Prostate gland (tissue), 2 donors: ENCODE results near the gene CMPK1. TPM values are rescaled to one million over a fixed set of nuclear protein-coding genes. Genes with fewer than 3 reads are reported as not detected.

Source experiments
- DNase-seq: peaks from one replicate; pipeline ENCODE4 v3.0.0-alpha.2; 2019; ENCODE audit warnings: low spot score
- H3K27ac ChIP-seq, 2 donors: fragments of 200-600 bp; sonication (generic); 2 replicates each; pipeline ENCODE4 v1.5.1; 2017 to 2019
- H3K27me3 ChIP-seq: fragments of 200-600 bp; sonication (generic); replicated peaks from 2 replicates; pipeline ENCODE4 v1.5.1; 2019; ENCODE audit not compliant: insufficient read depth
- H3K36me3 ChIP-seq, 2 donors: fragments of 200-600 bp; sonication (generic); 1 replicate in 1 of 2; 2 replicates in 1 of 2; pipeline versions ENCODE4 v1.5.1 to v1.8.1; 2017 to 2019
- H3K4me1 ChIP-seq: fragments of 200-600 bp; sonication (generic); replicated peaks from 2 replicates; pipeline ENCODE4 v1.5.1; 2019
- H3K4me3 ChIP-seq, 2 donors: fragments of 200-600 bp; sonication (generic); 2 replicates each; pipeline ENCODE4 v1.5.1; 2017 to 2019
- H3K9me3 ChIP-seq: fragments of 200-600 bp; sonication (generic); 2 replicates; pipeline ENCODE4 v1.5.1; 2017
- POLR2A ChIP-seq: fragments of 450-650 bp; IDR thresholded peaks from one replicate; pipeline ENCODE4 v1.6.1; 2016; ENCODE audit warnings: antibody characterized with exemption, mild to moderate bottlenecking
- POLR2AphosphoS5 ChIP-seq: sonication (generic); formaldehyde crosslinking; IDR thresholded peaks from one replicate; pipeline ENCODE4 v1.6.1; 2017; ENCODE audit warnings: antibody characterized with exemption
- WGBS: methylation state at CpG from one replicate; pipeline ENCODE4 v1.1.5; 2018; 5-methylcytosine and 5-hydroxymethylcytosine counted together
- intact Hi-C: fragments of 100-400 bp; cut with DNase I; formaldehyde crosslinking; loops from one replicate; pipeline ENCODE4 v1.14.2; 2022
- total RNA-seq, 2 donors: library from RNA; depleted of rRNA; stranded (reverse); fragments of >200 nt; gene quantifications; one replicate each; pipeline ENCODE4 v1.1.0, GENCODE V29; 2016
- TF ChIP-seq, protein P1 (sequence below), 4 experiments: fragments of 200-600 bp in 2 of 4; fragments of 450-650 bp in 2 of 4; sonication (generic) in 2 of 4; IDR thresholded peaks; 1 replicate in 3 of 4; 2 replicates in 1 of 4; pipeline ENCODE4 v1.5.1; 2016 to 2019; ENCODE audit warnings: antibody characterized with exemption in 4 of 4, mild to moderate bottlenecking in 2 of 4, moderate library complexity in 2 of 4

The CMPK1 gene
- total RNA-seq, 2 donors from 2014 or later: 54.9 to 152 TPM

DNA sequence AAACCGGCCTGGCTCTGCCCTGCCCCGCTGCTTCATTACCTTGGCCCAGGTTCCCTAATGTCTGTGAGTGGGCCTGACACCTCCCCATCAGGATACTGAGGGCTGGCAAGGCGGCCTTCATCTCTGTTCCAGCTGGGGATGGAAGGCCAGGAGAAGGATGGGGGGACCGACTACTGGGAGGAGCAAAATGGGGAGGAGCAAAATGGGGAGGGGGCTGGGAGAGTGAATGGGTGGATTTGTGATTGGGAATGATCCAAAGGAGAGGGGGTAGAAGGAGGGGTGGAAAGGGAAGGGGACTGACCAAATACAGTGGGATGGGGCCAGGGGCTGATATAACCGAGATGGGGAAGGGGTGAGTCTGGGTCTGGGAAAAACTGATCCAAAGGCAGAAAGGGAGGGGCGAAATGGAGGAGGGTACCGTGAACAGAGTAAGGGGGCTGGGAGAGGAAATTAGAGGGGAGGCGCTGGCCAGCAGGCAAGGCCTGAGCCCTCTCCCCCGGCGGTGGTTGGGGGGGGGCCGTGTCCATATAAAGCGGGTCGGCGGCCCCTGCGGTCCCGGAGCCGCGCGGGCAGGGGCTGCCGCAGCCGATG lies 82.2 kb downstream of the CMPK1 start, which contains the start of gene FOXE3:
Gene FOXE3 (plus strand): TSS at position 558 of the 591 bp plus-strand sequence. CDS start 31 bp downstream, at position 589.
- Histone ChIP-seq H3K36me3 (no peaks in the 10 kb centered on the region), H3K4me1 (no peaks in the 10 kb centered on the region), H3K27ac (no peak within 1 kb of the TSS), H3K27me3 (peaks cover 10% of the 10 kb centered on the region), H3K4me3 (peak within 1 kb of the TSS in 1 of 2 donors; percentile 17), H3K9me3 (no peaks in the 10 kb centered on the region)
- intact Hi-C loops: no loop called here
- TF ChIP-seq POLR2A: no peak
- no peak for TF ChIP-seq POLR2AphosphoS5
- DNase-seq: no peak
- WGBS: 25% methylated on average over 21 of the region's 21 CpGs

DNA sequence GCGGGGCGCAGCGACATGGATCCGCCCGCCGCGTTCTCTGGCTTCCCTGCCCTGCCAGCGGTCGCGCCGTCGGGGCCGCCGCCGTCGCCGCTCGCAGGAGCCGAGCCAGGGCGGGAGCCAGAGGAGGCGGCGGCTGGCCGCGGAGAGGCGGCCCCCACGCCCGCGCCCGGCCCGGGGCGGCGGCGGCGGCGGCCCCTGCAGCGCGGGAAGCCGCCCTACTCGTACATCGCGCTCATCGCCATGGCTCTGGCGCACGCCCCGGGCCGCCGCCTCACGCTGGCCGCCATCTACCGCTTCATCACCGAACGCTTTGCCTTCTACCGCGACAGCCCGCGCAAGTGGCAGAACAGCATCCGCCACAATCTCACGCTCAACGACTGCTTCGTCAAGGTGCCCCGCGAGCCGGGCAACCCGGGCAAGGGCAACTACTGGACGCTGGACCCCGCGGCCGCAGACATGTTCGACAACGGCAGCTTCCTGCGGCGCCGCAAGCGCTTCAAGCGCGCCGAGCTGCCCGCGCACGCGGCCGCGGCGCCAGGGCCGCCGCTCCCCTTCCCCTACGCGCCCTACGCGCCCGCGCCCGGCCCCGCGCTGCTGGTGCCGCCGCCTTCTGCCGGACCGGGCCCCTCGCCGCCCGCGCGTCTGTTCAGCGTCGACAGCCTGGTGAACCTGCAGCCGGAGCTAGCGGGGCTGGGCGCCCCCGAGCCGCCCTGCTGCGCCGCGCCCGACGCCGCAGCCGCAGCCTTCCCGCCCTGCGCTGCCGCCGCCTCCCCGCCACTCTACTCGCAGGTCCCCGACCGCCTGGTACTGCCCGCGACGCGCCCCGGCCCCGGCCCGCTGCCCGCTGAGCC lies 83.0 kb downstream of the CMPK1 start:
- H3K27ac ChIP-seq: no peak overlapping the region
- DNase-seq: no peak
- H3K27me3 ChIP-seq: peaks cover 10% of the 10 kb centered on the region
- no peaks in the 10 kb centered on the region for H3K4me1 ChIP-seq
- TF ChIP-seq POLR2AphosphoS5 (no peak), POLR2A (no peak)
- TF ChIP-seq, protein P1, sequence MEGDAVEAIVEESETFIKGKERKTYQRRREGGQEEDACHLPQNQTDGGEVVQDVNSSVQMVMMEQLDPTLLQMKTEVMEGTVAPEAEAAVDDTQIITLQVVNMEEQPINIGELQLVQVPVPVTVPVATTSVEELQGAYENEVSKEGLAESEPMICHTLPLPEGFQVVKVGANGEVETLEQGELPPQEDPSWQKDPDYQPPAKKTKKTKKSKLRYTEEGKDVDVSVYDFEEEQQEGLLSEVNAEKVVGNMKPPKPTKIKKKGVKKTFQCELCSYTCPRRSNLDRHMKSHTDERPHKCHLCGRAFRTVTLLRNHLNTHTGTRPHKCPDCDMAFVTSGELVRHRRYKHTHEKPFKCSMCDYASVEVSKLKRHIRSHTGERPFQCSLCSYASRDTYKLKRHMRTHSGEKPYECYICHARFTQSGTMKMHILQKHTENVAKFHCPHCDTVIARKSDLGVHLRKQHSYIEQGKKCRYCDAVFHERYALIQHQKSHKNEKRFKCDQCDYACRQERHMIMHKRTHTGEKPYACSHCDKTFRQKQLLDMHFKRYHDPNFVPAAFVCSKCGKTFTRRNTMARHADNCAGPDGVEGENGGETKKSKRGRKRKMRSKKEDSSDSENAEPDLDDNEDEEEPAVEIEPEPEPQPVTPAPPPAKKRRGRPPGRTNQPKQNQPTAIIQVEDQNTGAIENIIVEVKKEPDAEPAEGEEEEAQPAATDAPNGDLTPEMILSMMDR (IDR thresholded peaks at IDR 0.05): no peak
- 4% methylated on average over 36 of the region's 134 CpGs for WGBS
- no peaks in the 10 kb centered on the region for H3K36me3 ChIP-seq
- intact Hi-C loops: no loop called here
- peak overlapping the region in 1 of 2 donors; percentile 17 for H3K4me3 ChIP-seq
- no peaks in the 10 kb centered on the region for H3K9me3 ChIP-seq

DNA sequence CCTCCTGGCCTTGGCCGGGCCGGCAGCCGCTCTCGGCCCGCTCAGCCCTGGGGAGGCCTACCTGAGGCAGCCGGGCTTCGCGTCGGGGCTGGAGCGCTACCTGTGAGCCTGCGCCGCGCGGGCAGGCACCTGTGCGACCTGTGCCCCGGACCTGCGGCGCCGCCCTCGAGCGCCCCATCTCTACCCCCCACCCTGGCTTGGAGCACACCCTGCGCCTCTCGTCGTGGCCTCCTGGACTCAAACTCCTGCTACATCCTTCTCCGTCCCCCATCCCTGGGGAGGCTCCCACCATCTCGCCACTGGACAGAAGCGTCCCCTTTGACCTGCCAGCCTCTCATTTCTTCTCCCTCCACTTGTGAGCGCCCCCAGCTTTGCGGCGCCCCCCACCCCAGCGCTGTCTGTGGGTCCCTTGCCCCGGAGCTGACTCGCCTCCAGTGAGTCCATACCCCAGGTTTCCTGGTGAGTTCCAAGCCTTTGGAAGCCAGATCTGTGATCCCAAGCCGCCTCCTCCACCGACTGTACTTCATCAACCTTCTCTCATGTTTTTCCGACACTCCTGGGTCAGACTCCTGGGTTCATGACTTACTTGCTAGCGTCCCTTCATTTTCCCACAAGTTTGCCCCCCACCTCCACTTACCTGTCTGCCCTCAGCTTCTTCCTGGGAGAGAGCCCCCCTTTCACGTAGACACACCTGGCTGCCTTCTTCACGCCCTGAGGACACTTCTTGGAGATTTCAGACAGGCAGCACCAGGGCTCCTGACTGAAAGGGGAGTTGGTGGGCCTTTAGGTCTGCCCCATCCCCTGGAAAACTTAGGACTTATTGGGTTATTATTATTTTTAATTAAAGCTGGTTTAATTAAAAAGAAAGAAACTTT lies 83.8 kb downstream of the CMPK1 start:
- intact Hi-C loops: no loop called here
- TF ChIP-seq POLR2AphosphoS5 (no peak), POLR2A (no peak)
- TF ChIP-seq, protein P1 (IDR thresholded peaks at IDR 0.05): no peak
- Histone ChIP-seq H3K4me3 (peak overlapping the region in 1 of 2 donors; percentile 17), H3K4me1 (no peaks in the 10 kb centered on the region), H3K27ac (no peak overlapping the region), H3K36me3 (no peaks in the 10 kb centered on the region), H3K27me3 (peaks cover 10% of the 10 kb centered on the region), H3K9me3 (no peaks in the 10 kb centered on the region)
- no peak for DNase-seq
- WGBS: 44% methylated on average over 28 of the region's 39 CpGs

DNA sequence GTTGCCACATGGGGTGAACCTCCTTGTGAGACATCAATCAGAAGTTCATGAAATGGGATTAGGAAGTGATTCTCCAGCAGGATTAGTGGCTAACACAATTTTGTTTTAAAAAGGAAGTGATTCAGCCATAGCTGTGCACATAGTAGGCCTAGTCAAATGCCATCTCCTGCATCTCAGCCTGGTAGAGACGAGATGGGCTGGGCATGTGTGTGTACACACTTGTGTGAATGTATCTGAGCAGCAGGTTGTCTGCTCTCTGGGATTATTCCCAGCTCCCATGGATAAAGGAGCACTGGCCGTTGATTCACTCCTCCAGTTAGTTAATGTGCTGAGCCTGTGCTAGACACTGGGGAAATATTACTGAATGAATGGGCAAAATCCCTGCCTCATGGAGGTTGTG lies 84.5 kb downstream of the CMPK1 start:
- Histone ChIP-seq H3K9me3 (no peaks in the 10 kb centered on the region), H3K36me3 (no peaks in the 10 kb centered on the region), H3K4me3 (no peak overlapping the region), H3K27ac (no peak overlapping the region), H3K4me1 (no peaks in the 10 kb centered on the region), H3K27me3 (peaks cover 10% of the 10 kb centered on the region)
- intact Hi-C loops: no loop called here
- TF ChIP-seq, protein P1 (IDR thresholded peaks at IDR 0.05): no peak
- TF ChIP-seq POLR2A: no peak
- no peak for TF ChIP-seq POLR2AphosphoS5
- WGBS: 95% methylated on average over 2 of the region's 2 CpGs
- no peak for DNase-seq

DNA sequence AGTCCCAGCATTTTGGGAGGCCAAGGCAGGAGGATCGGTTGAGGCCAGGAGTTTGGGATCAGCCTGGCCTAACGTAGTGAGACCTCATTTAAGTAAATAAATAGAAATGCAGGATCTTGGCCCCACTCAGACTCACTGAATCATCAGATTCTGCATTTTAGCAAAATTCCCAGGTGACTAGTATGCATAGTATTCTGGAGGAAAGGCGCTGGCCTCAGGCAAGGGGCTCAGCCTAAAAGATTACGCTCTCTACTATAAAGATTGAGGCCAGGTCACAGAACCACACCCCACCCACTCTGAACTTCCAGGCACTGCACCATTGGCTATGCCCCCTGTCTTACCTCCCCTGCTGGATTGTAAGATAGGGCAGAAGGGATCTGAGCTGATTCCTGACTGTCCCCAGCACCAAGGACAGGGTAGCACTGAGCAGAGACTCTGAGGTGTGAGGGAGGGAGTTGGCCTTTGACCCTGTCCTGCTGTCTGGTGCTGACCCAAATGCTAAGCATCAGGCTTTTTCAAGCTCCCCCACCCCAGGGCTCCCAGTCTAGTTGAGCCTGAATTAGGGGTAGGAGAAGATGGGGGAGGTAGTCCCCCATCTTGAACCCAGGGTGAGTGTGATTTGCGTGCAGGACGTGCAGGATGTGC lies 85.2 kb downstream of the CMPK1 start:
- DNase-seq: no peak
- Histone ChIP-seq H3K9me3 (no peaks in the 10 kb centered on the region), H3K4me1 (no peaks in the 10 kb centered on the region), H3K27ac (no peak overlapping the region), H3K27me3 (peaks cover 10% of the 10 kb centered on the region), H3K36me3 (no peaks in the 10 kb centered on the region), H3K4me3 (no peak overlapping the region)
- intact Hi-C loops: no loop called here
- WGBS: 94% methylated on average over 6 of the region's 6 CpGs
- TF ChIP-seq POLR2AphosphoS5 (no peak), POLR2A (no peak)
- TF ChIP-seq, protein P1 (IDR thresholded peaks at IDR 0.05): no peak
